H1 (cell line): Measurements from ENCODE around the gene KRT34. TPM values are rescaled to one million over a fixed set of nuclear protein-coding genes. Genes with fewer than 3 reads are reported as not detected.

Source experiments
- CTCF ChIA-PET: fragments of 300-600 bp; sonication (Branson Sonifier 250); formaldehyde crosslinking; loops from one replicate; lab custom pipeline; 2021; ENCODE audit not compliant: partially characterized antibody; lab: Charles Lee
- POLR2A ChIA-PET: fragments of 300-600 bp; sonication (Branson Sonifier 250); formaldehyde crosslinking; loops from one replicate; lab custom pipeline; 2021; ENCODE audit warnings: inconsistent platforms; ENCODE audit not compliant: partially characterized antibody; lab: Charles Lee
- DNase-seq, 2 experiments: peaks; one replicate each; pipeline versions ENCODE4 v3.0.0 to v3.0.0-alpha.2; 2010 to 2022; ENCODE audit warnings: low spot score in 2 of 2, low read depth in 1 of 2, mixed read lengths in 1 of 2
- FAIRE-seq: peaks from 2 replicates; lab custom pipeline; 2011; peaks lifted over from hg19 to GRCh38; lab: Jason Lieb, UNC
- H2AFZ ChIP-seq: 2 replicates; pipeline ENCODE4 v1.8.1; 2012; ENCODE audit warnings: low read length, inconsistent platforms
- H2AK5ac ChIP-seq: 2 replicates; pipeline ENCODE4 v1.6.1; 2013; ENCODE audit warnings: low read depth, low read length
- H2BK120ac ChIP-seq: replicated peaks from 2 replicates; pipeline ENCODE3; 2013; ENCODE audit warnings: low read depth, low read length, inconsistent platforms
- H2BK12ac ChIP-seq: 2 replicates; pipeline ENCODE4 v1.6.1; 2013; ENCODE audit warnings: low read depth, low read length
- H2BK15ac ChIP-seq: 2 replicates; pipeline ENCODE4 v1.6.1; 2013; ENCODE audit warnings: low read length
- H2BK20ac ChIP-seq: 2 replicates; pipeline ENCODE4 v1.6.1; 2013; ENCODE audit warnings: low read length
- H2BK5ac ChIP-seq: 2 replicates; pipeline ENCODE4 v1.6.1; 2013; ENCODE audit warnings: low read depth, low read length
- H3K14ac ChIP-seq: 2 replicates; pipeline ENCODE4 v1.6.1; 2013; ENCODE audit warnings: inconsistent platforms; ENCODE audit not compliant: insufficient read length
- H3K18ac ChIP-seq: 2 replicates; pipeline ENCODE4 v1.6.1; 2013; ENCODE audit warnings: low read length; ENCODE audit errors: extremely low read depth
- H3K23ac ChIP-seq: 2 replicates; pipeline ENCODE4 v1.6.1; 2013; ENCODE audit warnings: inconsistent platforms; ENCODE audit not compliant: insufficient read length
- H3K23me2 ChIP-seq: 2 replicates; pipeline ENCODE4 v1.6.1; 2013; ENCODE audit warnings: low read depth, low read length
- H3K27ac ChIP-seq: 2 replicates; pipeline ENCODE4 v1.6.1; 2011; ENCODE audit warnings: low read depth, low read length, inconsistent platforms
- H3K27me3 ChIP-seq, 4 experiments: replicated peaks in 1 of 4; 1 replicate in 1 of 4; 2 replicates in 3 of 4; pipeline versions ENCODE4 v1.6.1 to v1.8.1; 2011 to 2013; ENCODE audit warnings: low read length in 3 of 4, mild to moderate bottlenecking in 3 of 4, inconsistent platforms in 2 of 4, mixed read lengths in 2 of 4, moderate library complexity in 1 of 4; ENCODE audit not compliant: control insufficient read depth in 3 of 4, insufficient read depth in 3 of 4; ENCODE audit errors: extremely low read depth in 1 of 4
- H3K36me3 ChIP-seq, 4 experiments: 2 replicates each; pipeline versions ENCODE4 v1.6.1 to v1.8.1; 2011 to 2013; ENCODE audit warnings: mild to moderate bottlenecking in 4 of 4, low read length in 3 of 4, moderate library complexity in 2 of 4, control low read depth in 1 of 4, inconsistent platforms in 1 of 4; ENCODE audit not compliant: insufficient read depth in 4 of 4, control insufficient read depth in 2 of 4
- H3K4ac ChIP-seq: replicated peaks from 2 replicates; pipeline ENCODE3; 2013; ENCODE audit warnings: low read length, low read depth, mixed read lengths, inconsistent platforms; ENCODE audit not compliant: insufficient read length
- H3K4me1 ChIP-seq, 4 experiments: replicated peaks in 1 of 4; 1 replicate in 1 of 4; 2 replicates in 3 of 4; pipeline versions ENCODE4 v1.6.1 to v1.8.1; 2011 to 2013; ENCODE audit warnings: low read length in 3 of 4, inconsistent platforms in 2 of 4, mixed read lengths in 1 of 4; ENCODE audit not compliant: insufficient read depth in 4 of 4, control insufficient read depth in 3 of 4
- H3K4me2 ChIP-seq, 2 experiments: 2 replicates each; pipeline versions ENCODE4 v1.6.1 to v1.8.1; 2011 to 2013; ENCODE audit warnings: low read depth in 2 of 2, low read length in 2 of 2, control low read depth in 1 of 2, inconsistent platforms in 1 of 2, mild to moderate bottlenecking in 1 of 2; ENCODE audit not compliant: insufficient read depth in 1 of 2
- H3K4me3 ChIP-seq, 4 experiments: fragments of 200-600, 300-600 bp in 1 of 4; sonication (generic), shearing (Covaris generic), sonication (Bioruptor Twin) in 1 of 4; 2 replicates each; pipeline versions ENCODE4 v1.5.1 to v1.8.1; 2011 to 2016; ENCODE audit warnings: low read length in 4 of 4, low read depth in 3 of 4, control low read depth in 2 of 4, inconsistent platforms in 2 of 4, mild to moderate bottlenecking in 2 of 4, mixed read lengths in 1 of 4, moderate library complexity in 1 of 4; ENCODE audit not compliant: insufficient read depth in 2 of 4; ENCODE audit errors: extremely low read depth in 1 of 4
- H3K56ac ChIP-seq: replicated peaks from 2 replicates; pipeline ENCODE3; 2013; ENCODE audit warnings: low read depth, mild to moderate bottlenecking, mixed read lengths, low read length, inconsistent platforms; ENCODE audit not compliant: insufficient read length
- H3K79me1 ChIP-seq: 2 replicates; pipeline ENCODE4 v1.6.1; 2013; ENCODE audit warnings: low read depth, low read length, control low read depth
- H3K79me2 ChIP-seq, 2 experiments: 2 replicates each; pipeline versions ENCODE4 v1.6.1 to v1.8.1; 2012 to 2013; ENCODE audit warnings: low read length in 2 of 2, mild to moderate bottlenecking in 2 of 2, inconsistent platforms in 1 of 2; ENCODE audit not compliant: insufficient read depth in 2 of 2, control insufficient read depth in 1 of 2
- H3K9ac ChIP-seq, 4 experiments: replicated peaks in 1 of 4; 1 replicate in 1 of 4; 2 replicates in 3 of 4; pipeline versions ENCODE4 v1.6.1 to v1.8.1; 2011 to 2013; ENCODE audit warnings: low read depth in 3 of 4, low read length in 3 of 4, control low read depth in 2 of 4, mild to moderate bottlenecking in 2 of 4, moderate library complexity in 2 of 4, inconsistent platforms in 1 of 4; ENCODE audit errors: extremely low read depth in 1 of 4
- H3K9me3 ChIP-seq, 2 experiments: 2 replicates each; pipeline versions ENCODE4 v1.6.1 to v1.8.1; 2012 to 2013; ENCODE audit warnings: mild to moderate bottlenecking in 2 of 2, moderate library complexity in 2 of 2, control low read depth in 1 of 2, inconsistent platforms in 1 of 2, low read depth in 1 of 2, low read length in 1 of 2, mixed read lengths in 1 of 2; ENCODE audit not compliant: insufficient read depth in 2 of 2
- H4K20me1 ChIP-seq, 2 experiments: replicated peaks in 1 of 2; 2 replicates each; pipeline versions ENCODE3 to v1.8.1; 2011 to 2013; ENCODE audit warnings: inconsistent platforms in 2 of 2, low read length in 2 of 2, mild to moderate bottlenecking in 1 of 2; ENCODE audit not compliant: insufficient read depth in 2 of 2, control insufficient read depth in 1 of 2
- H4K5ac ChIP-seq: 2 replicates; pipeline ENCODE4 v1.6.1; 2013; ENCODE audit warnings: low read length, low read depth, mixed read lengths, inconsistent platforms; ENCODE audit not compliant: insufficient read length
- H4K8ac ChIP-seq: 2 replicates; pipeline ENCODE4 v1.8.0; 2013; ENCODE audit warnings: mild to moderate bottlenecking, moderate library complexity, low read length, inconsistent platforms; ENCODE audit not compliant: insufficient read depth; ENCODE audit errors: extremely low read depth
- H4K91ac ChIP-seq: replicated peaks from 2 replicates; pipeline ENCODE3; 2013; ENCODE audit warnings: low read length, mixed read lengths, inconsistent platforms; ENCODE audit not compliant: insufficient read length
- KDM4A ChIP-seq: IDR thresholded peaks from one replicate; pipeline ENCODE4 v1.7.1; 2012; ENCODE audit warnings: low read depth, mild to moderate bottlenecking, moderate library complexity, low read length, inconsistent platforms; ENCODE audit not compliant: severe bottlenecking
- RAD21 ChIP-seq, 2 experiments: IDR thresholded peaks in 1 of 2; conservative IDR thresholded peaks in 1 of 2; 2 replicates each; pipeline ENCODE4 v1.6.1; 2011; ENCODE audit warnings: low read depth in 2 of 2, low read length in 2 of 2, improper control_type of control experiment in 1 of 2, inconsistent platforms in 1 of 2, mild to moderate bottlenecking in 1 of 2, moderate library complexity in 1 of 2
- WGBS, 2 experiments: shearing (Covaris generic) in 1 of 2; methylation state at CpG; one replicate each; pipeline versions ENCODE4 v1.1.6 to v1.1.7; 2013 to 2015; ENCODE audit warnings: low lambda C conversion rate in 2 of 2, mixed read lengths in 2 of 2, inconsistent platforms in 1 of 2, low coverage in 1 of 2, missing lambda C conversion rate in 1 of 2; ENCODE audit not compliant: insufficient replicate concordance in 2 of 2, insufficient coverage in 1 of 2, insufficient read length in 1 of 2; ENCODE audit errors: extremely low coverage in 1 of 2, missing lambda C conversion rate in 1 of 2; 5-methylcytosine and 5-hydroxymethylcytosine counted together
- polyA plus RNA-seq, 7 experiments: library from polyadenylated mRNA; depleted of rRNA in 3 of 7; stranded (reverse) in 5 of 7; unstranded in 2 of 7; fragments of >200 nt in 5 of 7; fragments of 200-250 nt in 2 of 7; gene quantifications; 1 replicate in 5 of 7; 2 replicates in 1 of 7; 4 replicates in 1 of 7; pipeline versions ENCODE4 v1.2.1 to v1.2.3, GENCODE V29; 2011 to 2013; ENCODE audit warnings: missing spikeins in 2 of 7, mixed read lengths in 2 of 7
- total RNA-seq: library from RNA; stranded (reverse); fragmentation: NEBNext Ultra II Directional; extraction: Animal tissue kit (Norgen Biotek cat#: 25700); gene quantifications from 2 replicates; pipeline ENCODE4 v1.2.1, GENCODE V29; 2021

KRT34 gene
- total and polyA plus RNA-seq, 2 of the 8 experiments (the other 6 are each of a cell fraction or from before 2014, with no cell fraction given) = not detected

GRCh38 chr17:41333836-41334235 is 48.3 kb downstream of the KRT34 start:
- H4K5ac ChIP-seq = no peak overlapping the region
- no peak for TF ChIP-seq KDM4A
- no peak for TF ChIP-seq RAD21 (IDR thresholded peaks at IDR 0.05 in 1 of 2, conservative IDR thresholded peaks at IDR 0.05 in 1 of 2; ENCODE audit: low read depth in 2 of 2, low read length in 2 of 2)
- no peaks in the 10 kb centered on the region for H3K27me3 ChIP-seq
- DNase-seq (no peak), FAIRE-seq (no peak)
- H4K20me1 ChIP-seq = no peaks in the 10 kb centered on the region
- H3K14ac ChIP-seq = no peak overlapping the region
- H2AFZ ChIP-seq = no peak overlapping the region
- no peak overlapping the region for H2BK5ac ChIP-seq
- H2BK12ac ChIP-seq = no peak overlapping the region
- no peaks in the 10 kb centered on the region for H3K79me1 ChIP-seq
- no peak overlapping the region for H3K18ac ChIP-seq
- H3K23ac ChIP-seq = no peak overlapping the region
- H3K9ac ChIP-seq = no peak overlapping the region
- H3K27ac ChIP-seq = no peak overlapping the region
- H3K4me3 ChIP-seq = no peak overlapping the region
- H3K79me2 ChIP-seq = no peaks in the 10 kb centered on the region
- no peaks in the 10 kb centered on the region for H3K23me2 ChIP-seq
- H2BK20ac ChIP-seq = no peak overlapping the region
- H3K4ac ChIP-seq = no peak overlapping the region
- WGBS, 2 experiments = 95% methylated on average over 3 of the region's 3 CpGs; no CpG with 5 or more reads in 1 of the 2 experiments
- H2AK5ac ChIP-seq = no peak overlapping the region
- no peak overlapping the region for H2BK120ac ChIP-seq
- ChIA-PET POLR2A (no interaction called here), CTCF (interaction anchor here (1.1 to 5.8 kb wide), 4 partner anchors 9 to 315 kb away, joined by 4 to 24 read pairs (median 5); no protein-coding TSS in a partner anchor)
- no peaks in the 10 kb centered on the region for H3K4me1 ChIP-seq
- no peak overlapping the region for H2BK15ac ChIP-seq
- no peak overlapping the region for H3K56ac ChIP-seq
- 0 out of 2 replicates have a peak overlapping the region, but pooled peaks have one; percentile 57 for H4K8ac ChIP-seq
- H3K4me2 ChIP-seq = no peak overlapping the region
- no peak overlapping the region for H4K91ac ChIP-seq
- H3K36me3 ChIP-seq = no peaks in the 10 kb centered on the region
- H3K9me3 ChIP-seq = no peaks in the 10 kb centered on the region
